Endothelial cell of umbilical vein (primary cell): Measurements from ENCODE around the gene COL23A1. TPM values are rescaled to one million over a fixed set of nuclear protein-coding genes. Genes with fewer than 3 reads are reported as not detected.

Source experiments
- BruUV-seq: library from RNA; stranded (reverse); fragments of 400-500 nt; replicated peaks from 2 replicates; lab custom pipeline; 2021; lab: Mats Ljungman, UMichigan
- CTCF ChIA-PET: fragments of 300-600, 350-600 bp; sonication (Branson Sonifier 250); formaldehyde crosslinking; loops from one replicate; lab custom pipeline; 2021; ENCODE audit warnings: antibody characterized with exemption, inconsistent platforms; lab: Charles Lee
- POLR2A ChIA-PET: fragments of 300-600, 350-600 bp; sonication (Branson Sonifier 250); formaldehyde crosslinking; loops from one replicate; lab custom pipeline; 2021; ENCODE audit warnings: antibody characterized with exemption, inconsistent platforms; lab: Charles Lee
- DNase-seq: peaks from one replicate; pipeline ENCODE4 v3.0.0-alpha.2; 2011; ENCODE audit warnings: low read depth, low spot score
- FAIRE-seq: peaks from 2 replicates; lab custom pipeline; 2011; peaks lifted over from hg19 to GRCh38; lab: Jason Lieb, UNC
- H2AFZ ChIP-seq: 2 replicates; pipeline ENCODE4 v1.6.0; 2012; ENCODE audit warnings: low read depth, low read length, control low read depth, inconsistent platforms
- H3K27ac ChIP-seq: 2 replicates; pipeline ENCODE4 v1.5.1; 2011; ENCODE audit warnings: low read depth, mild to moderate bottlenecking, control low read depth, low read length, moderate library complexity; ENCODE audit not compliant: insufficient read depth
- H3K27me3 ChIP-seq, 2 experiments: 2 replicates each; pipeline versions ENCODE4 v1.6.0 to v1.6.1; 2011; ENCODE audit warnings: low read length in 2 of 2, mixed read lengths in 1 of 2; ENCODE audit not compliant: control insufficient read depth in 2 of 2, insufficient read depth in 2 of 2
- H3K36me3 ChIP-seq, 2 experiments: 2 replicates in 1 of 2; 3 replicates in 1 of 2; pipeline ENCODE4 v1.5.1; 2011; ENCODE audit warnings: low read length in 2 of 2, mild to moderate bottlenecking in 1 of 2, moderate library complexity in 1 of 2; ENCODE audit not compliant: control insufficient read depth in 2 of 2, insufficient read depth in 2 of 2; ENCODE audit errors: extremely low read depth in 1 of 2
- H3K4me1 ChIP-seq: 3 replicates; pipeline ENCODE4 v1.5.1; 2011; ENCODE audit warnings: mild to moderate bottlenecking, low read length; ENCODE audit not compliant: control insufficient read depth, insufficient read depth; ENCODE audit errors: extremely low read depth
- H3K4me2 ChIP-seq: 2 replicates; pipeline ENCODE4 v1.6.1; 2011; ENCODE audit warnings: low read length, control low read depth, mixed read lengths; ENCODE audit not compliant: insufficient read depth
- H3K4me3 ChIP-seq, 3 experiments: fragments of 200-600 bp in 1 of 3; sonication (generic), shearing (Covaris generic) in 1 of 3; replicated peaks in 1 of 3; 2 replicates each; pipeline ENCODE4 v1.5.1; 2011 to 2016; ENCODE audit warnings: control low read depth in 3 of 3, low read length in 3 of 3, mild to moderate bottlenecking in 2 of 3, inconsistent platforms in 1 of 3, low read depth in 1 of 3, moderate library complexity in 1 of 3; ENCODE audit not compliant: insufficient read depth in 1 of 3
- H3K79me2 ChIP-seq: 2 replicates; pipeline ENCODE4 v1.6.0; 2012; ENCODE audit warnings: low read length, inconsistent platforms; ENCODE audit not compliant: control insufficient read depth, insufficient read depth
- H3K9ac ChIP-seq: replicated peaks from 2 replicates; pipeline ENCODE3; 2011; ENCODE audit warnings: low read length, control low read depth; ENCODE audit not compliant: insufficient read depth; ENCODE audit errors: extremely low read depth
- H3K9me1 ChIP-seq: replicated peaks from 3 replicates; pipeline ENCODE4 v1.6.0; 2011; ENCODE audit warnings: mild to moderate bottlenecking, low read length; ENCODE audit not compliant: control insufficient read depth, insufficient read depth; ENCODE audit errors: extremely low read depth
- H3K9me3 ChIP-seq: replicated peaks from 2 replicates; pipeline ENCODE4 v1.5.1; 2012; ENCODE audit warnings: low read length, inconsistent platforms; ENCODE audit not compliant: control insufficient read depth, insufficient read depth
- H4K20me1 ChIP-seq: replicated peaks from 2 replicates; pipeline ENCODE3; 2011; ENCODE audit warnings: mild to moderate bottlenecking, low read length; ENCODE audit not compliant: control insufficient read depth, insufficient read depth; ENCODE audit errors: extremely low read depth
- CTCF ChIP-seq, 2 donors: IDR thresholded peaks; 1 replicate in 1 of 2; 2 replicates in 1 of 2; pipeline ENCODE4 v1.5.1; 2011; ENCODE audit warnings: low read length in 2 of 2, mild to moderate bottlenecking in 2 of 2, moderate library complexity in 2 of 2, control low read depth in 1 of 2, inconsistent platforms in 1 of 2, low read depth in 1 of 2; ENCODE audit not compliant: insufficient read depth in 1 of 2; ENCODE audit errors: extremely low read depth in 1 of 2
- MYC ChIP-seq: IDR thresholded peaks from one replicate; pipeline ENCODE4 v1.6.1; 2011; ENCODE audit warnings: mild to moderate bottlenecking, low read depth, low read length
- dilution Hi-C: fragments of 300-500 bp; cut with MboI; formaldehyde crosslinking; loops from one replicate; pipeline ENCODE4 v1.15.0; 2019; ENCODE audit warnings: low sequenced_read_pairs; ENCODE audit not compliant: extremely low pct_ligation_motif_present
- intact Hi-C: fragments of 100-400 bp; cut with micrococcal nuclease; formaldehyde crosslinking; loops from one replicate; pipeline ENCODE4 v1.10.0; 2022
- polyA plus RNA-seq, 4 experiments: library from polyadenylated mRNA; depleted of rRNA in 3 of 4; stranded (reverse) in 3 of 4; unstranded in 1 of 4; fragments of >200 nt; gene quantifications; 2 replicates each; pipeline versions ENCODE4 v1.2.1 to v1.2.3, GENCODE V29; 2011 to 2012; ENCODE audit warnings: missing spikeins in 1 of 4
- total RNA-seq: library from RNA; stranded (reverse); gene quantifications from 2 replicates; pipeline ENCODE4 v1.2.3, GENCODE V29; 2021

Gene COL23A1
- total and polyA plus RNA-seq, 2 donors (not counting 3 experiments of a cell fraction or from before 2014, with no cell fraction given): not detected

GRCh38 chr5:178284093-178284675 lies 306.0 kb downstream of the COL23A1 start:
- CTCF ChIA-PET: interaction anchor here (0.7 to 2.7 kb wide), 9 partner anchors 9 to 1209 kb away, joined by 3 to 15 read pairs (median 4); partner anchors contain the start of gene COL23A1
- no peak for FAIRE-seq

More at GRCh38 chr5:178284093-178284675, 306.0 kb downstream of the COL23A1 start:
- no TSS peak for BruUV-seq
- Histone ChIP-seq H4K20me1 (no peaks in the 10 kb centered on the region), H3K4me3 (no peak overlapping the region), H3K9me3 (peaks cover 3% of the 10 kb centered on the region), H3K9me1 (no peaks in the 10 kb centered on the region), H3K9ac (no peak overlapping the region), H3K36me3 (no peaks in the 10 kb centered on the region), H3K4me1 (no peaks in the 10 kb centered on the region), H3K27me3 (no peaks in the 10 kb centered on the region), H3K4me2 (no peak overlapping the region), H3K27ac (no peak overlapping the region), H2AFZ (no peak overlapping the region), H3K79me2 (no peaks in the 10 kb centered on the region)
- TF ChIP-seq CTCF (IDR thresholded peaks at IDR 0.05; ENCODE audit: extremely low read depth in 1 of 2, insufficient read depth in 1 of 2, low read depth in 1 of 2, low read length in 2 of 2) (peak; percentile 33 to 44), MYC (no peak)
- intact Hi-C loops: loop anchor here (1.0 to 5.0 kb wide), 3 partner anchors 178 to 306 kb away; partner anchors contain the start of gene COL23A1
- POLR2A ChIA-PET: no interaction called here
- DNase-seq: no peak
- dilution Hi-C loops: no loop called here
